HEK293 (cell line): ENCODE data around the gene CDC42SE2.

ENCODE experiments used
- CTCF ChIP-seq: fragments of 450-650 bp; formaldehyde crosslinking; IDR thresholded peaks from 2 replicates; pipeline ENCODE4 v1.5.1; 2016; ENCODE audit warnings: missing biosample characterization, missing genetic modification characterization
- GLI4 ChIP-seq: fragments of 450-650 bp; formaldehyde crosslinking; IDR thresholded peaks from 2 replicates; pipeline ENCODE4 v1.5.1; 2016; ENCODE audit warnings: missing biosample characterization, missing genetic modification characterization
- IKZF3 ChIP-seq: fragments of 450-650 bp; IDR thresholded peaks from 2 replicates; pipeline ENCODE4 v1.5.0; 2018; ENCODE audit warnings: missing biosample characterization, mild to moderate bottlenecking, missing genetic modification characterization, moderate library complexity
- MEIS1 ChIP-seq: sonication (generic); formaldehyde crosslinking; IDR thresholded peaks from 2 replicates; pipeline ENCODE4 v1.8.1; 2022; ENCODE audit warnings: missing genetic modification reagents, mild to moderate bottlenecking, borderline replicate concordance
- PATZ1 ChIP-seq: fragments of 450-650 bp; formaldehyde crosslinking; IDR thresholded peaks from 2 replicates; pipeline ENCODE4 v1.5.1; 2016; ENCODE audit warnings: missing biosample characterization, missing genetic modification characterization
- PBX3 ChIP-seq: sonication (generic); formaldehyde crosslinking; IDR thresholded peaks from 2 replicates; pipeline ENCODE4 v1.8.1; 2022; ENCODE audit warnings: mild to moderate bottlenecking, moderate library complexity, missing genetic modification reagents
- ZNF174 ChIP-seq: fragments of 450-650 bp; formaldehyde crosslinking; IDR thresholded peaks from 2 replicates; pipeline ENCODE4 v1.5.0; 2017; ENCODE audit warnings: missing biosample characterization, mild to moderate bottlenecking, missing genetic modification characterization
- ZNF302 ChIP-seq: fragments of 450-650 bp; formaldehyde crosslinking; IDR thresholded peaks from 2 replicates; pipeline ENCODE4 v1.5.1; 2016; ENCODE audit warnings: missing biosample characterization, missing genetic modification characterization, low read depth
- ZNF624 ChIP-seq: fragments of 450-650 bp; formaldehyde crosslinking; IDR thresholded peaks from 2 replicates; pipeline ENCODE4 v1.5.1; 2017; ENCODE audit warnings: missing biosample characterization, missing genetic modification characterization

- TF ChIP-seq MEIS1 (no peak), GLI4 (tag by site-specific recombination) (no peak), PBX3 (CRISPR knock-in tag) (no peak), CTCF (tag by site-specific recombination) (no peak), PATZ1 (no peak), ZNF624 (no peak), ZNF302 (tag by site-specific recombination) (no peak), ZNF174 (no peak), IKZF3 (no peak)
These were observed 59.1 kb downstream of the CDC42SE2 start for GRCh38 chr5:131322926-131323325.
